Measurements from ENCODE around the gene HDAC4.

DNA sequence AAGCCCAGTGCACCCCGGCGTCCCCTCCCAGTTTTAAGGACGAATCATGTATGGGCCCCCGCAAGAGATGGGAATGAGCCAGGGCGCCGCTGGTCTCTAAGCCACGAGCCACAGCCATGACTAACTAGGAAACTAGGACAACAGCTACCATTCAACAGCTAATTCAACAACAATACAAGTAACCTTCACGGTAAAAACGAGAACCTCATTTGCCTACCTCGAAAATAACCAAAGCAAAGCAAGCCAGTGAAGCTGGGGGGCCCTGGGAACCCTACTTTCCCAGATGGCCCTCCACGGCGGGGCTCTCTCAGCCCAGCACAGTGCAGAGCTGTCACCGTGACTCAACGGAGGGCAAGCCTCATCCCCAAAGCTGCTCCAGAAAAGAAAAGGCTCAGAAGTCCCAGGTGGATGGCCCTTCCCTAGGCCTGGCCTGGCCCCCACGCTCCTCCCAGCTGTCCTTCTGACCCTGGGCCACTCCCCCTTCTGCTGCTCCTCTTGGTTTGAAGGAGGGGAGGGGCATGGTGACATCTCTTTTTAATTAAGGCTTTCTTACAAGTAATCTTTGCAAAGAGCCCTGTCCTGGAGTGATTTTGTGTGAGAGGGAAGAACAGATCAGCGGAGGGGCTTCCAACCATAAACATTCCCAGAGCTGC lies 126.3 kb downstream of the HDAC4 start:
- no peak for TF ChIP-seq EP300 (IDR thresholded peaks at IDR 0.05; ENCODE audit: borderline replicate concordance)
- no peak for TF ChIP-seq ZBTB7A (IDR thresholded peaks at IDR 0.05; ENCODE audit: low read depth)
- TF ChIP-seq TCF12 (IDR thresholded peaks at IDR 0.05; ENCODE audit: low read depth): no peak
- TF ChIP-seq TAF1 (IDR thresholded peaks at IDR 0.05; ENCODE audit: low read depth): no peak

Data from Ishikawa (cell line).